GM19467 (cell line): ENCODE data around the gene RIPK4.
"Not testable (repeated sequence)": the region's sequence is repeated elsewhere in the genome, so short reads cannot be mapped to it uniquely, and the experiment has no call there.

Experiments
- ATAC-seq: cut with Tn5 transposase; IDR thresholded peaks from one replicate; pipeline ENCODE4 v1.9.1; 2021; ENCODE audit warnings: mild to moderate bottlenecking, moderate library complexity; ENCODE audit not compliant: unreplicated experiment

The RIPK4 gene

GRCh38 chr21:41717573-41718330, 49.1 kb downstream of the RIPK4 start:
- ATAC-seq = no peak

GRCh38 chr21:41716751-41717150, 50.1 kb downstream of the RIPK4 start:
- ATAC-seq = no peak

- ATAC-seq = no peak
These were observed 51.1 kb downstream of the RIPK4 start for GRCh38 chr21:41715649-41716281.

- ATAC-seq = not testable (repeated sequence)
These were observed 52.5 kb downstream of the RIPK4 start for GRCh38 chr21:41714299-41714865.

GRCh38 chr21:41713495-41714281, 53.2 kb downstream of the RIPK4 start:
- ATAC-seq = no peak

- no peak for ATAC-seq
These were observed 54.1 kb downstream of the RIPK4 start for GRCh38 chr21:41712730-41713129.

- ATAC-seq = no peak
These were observed 54.7 kb downstream of the RIPK4 start for GRCh38 chr21:41712201-41712600.

- no peak for ATAC-seq
These were observed 55.3 kb downstream of the RIPK4 start for GRCh38 chr21:41711416-41712007.

GRCh38 chr21:41710823-41711160, 56.1 kb downstream of the RIPK4 start:
- no peak for ATAC-seq

GRCh38 chr21:41709965-41710822, 56.7 kb downstream of the RIPK4 start:
- no peak for ATAC-seq

GRCh38 chr21:41709166-41709565, 57.7 kb downstream of the RIPK4 start:
- ATAC-seq = no peak

- ATAC-seq = no peak
These were observed 58.9 kb downstream of the RIPK4 start for GRCh38 chr21:41707960-41708330.

- ATAC-seq = no peak
These were observed 59.5 kb downstream of the RIPK4 start for GRCh38 chr21:41707231-41707959.

GRCh38 chr21:41706678-41707077, 60.2 kb downstream of the RIPK4 start:
- no peak for ATAC-seq

- ATAC-seq = no peak
These were observed 60.6 kb downstream of the RIPK4 start for GRCh38 chr21:41706263-41706639.

- ATAC-seq = no peak
These were observed 61.1 kb downstream of the RIPK4 start for GRCh38 chr21:41705546-41706262.

GRCh38 chr21:41703857-41704501, 62.9 kb downstream of the RIPK4 start:
- ATAC-seq = no peak

GRCh38 chr21:41701749-41702148, 65.1 kb downstream of the RIPK4 start:
- ATAC-seq = no peak

- no peak for ATAC-seq
These were observed 67.5 kb downstream of the RIPK4 start for GRCh38 chr21:41699311-41699710.
